PFSK-1 (cell line): ENCODE data around the gene POGLUT3.

Experiments used
- FOXP2 ChIP-seq: optimal IDR thresholded peaks from 2 replicates; pipeline ENCODE3; 2011; ENCODE audit warnings: borderline replicate concordance, control low read depth, inconsistent platforms; ENCODE audit not compliant: insufficient read depth; ENCODE audit errors: extremely low read length, extremely low read depth
- POLR2AphosphoS5 ChIP-seq: IDR thresholded peaks from 2 replicates; pipeline ENCODE4 v1.6.1; 2012; ENCODE audit warnings: low read depth, mild to moderate bottlenecking, control low read depth, low read length, moderate library complexity
- REST ChIP-seq, 2 experiments: IDR thresholded peaks; 2 replicates each; pipeline versions ENCODE4 v1.6.1 to v1.8.0; 2011 to 2012; ENCODE audit warnings: low read depth in 2 of 2, low read length in 2 of 2, control low read depth in 1 of 2, inconsistent platforms in 1 of 2, mild to moderate bottlenecking in 1 of 2, moderate library complexity in 1 of 2; ENCODE audit not compliant: insufficient read depth in 1 of 2
- SIN3A ChIP-seq: IDR thresholded peaks from 2 replicates; pipeline ENCODE4 v1.6.1; 2012; ENCODE audit warnings: mild to moderate bottlenecking, low read length, moderate library complexity, borderline replicate concordance; ENCODE audit not compliant: insufficient read depth
- TAF1 ChIP-seq: IDR thresholded peaks from 2 replicates; pipeline ENCODE4 v1.6.1; 2012; ENCODE audit warnings: low read length, control low read depth, borderline replicate concordance; ENCODE audit not compliant: insufficient read depth

GRCh38 chr11:108494182-108494581 lies 4.0 kb downstream of the POGLUT3 start:
- TF ChIP-seq SIN3A (no peak), FOXP2 (no peak), POLR2AphosphoS5 (no peak), REST (IDR thresholded peaks at IDR 0.05; ENCODE audit: insufficient read depth in 1 of 2, low read depth in 2 of 2, low read length in 2 of 2) (no peak), TAF1 (no peak)
